ENCODE measurements around the gene KLHL5.

Gene KLHL5

DNA sequence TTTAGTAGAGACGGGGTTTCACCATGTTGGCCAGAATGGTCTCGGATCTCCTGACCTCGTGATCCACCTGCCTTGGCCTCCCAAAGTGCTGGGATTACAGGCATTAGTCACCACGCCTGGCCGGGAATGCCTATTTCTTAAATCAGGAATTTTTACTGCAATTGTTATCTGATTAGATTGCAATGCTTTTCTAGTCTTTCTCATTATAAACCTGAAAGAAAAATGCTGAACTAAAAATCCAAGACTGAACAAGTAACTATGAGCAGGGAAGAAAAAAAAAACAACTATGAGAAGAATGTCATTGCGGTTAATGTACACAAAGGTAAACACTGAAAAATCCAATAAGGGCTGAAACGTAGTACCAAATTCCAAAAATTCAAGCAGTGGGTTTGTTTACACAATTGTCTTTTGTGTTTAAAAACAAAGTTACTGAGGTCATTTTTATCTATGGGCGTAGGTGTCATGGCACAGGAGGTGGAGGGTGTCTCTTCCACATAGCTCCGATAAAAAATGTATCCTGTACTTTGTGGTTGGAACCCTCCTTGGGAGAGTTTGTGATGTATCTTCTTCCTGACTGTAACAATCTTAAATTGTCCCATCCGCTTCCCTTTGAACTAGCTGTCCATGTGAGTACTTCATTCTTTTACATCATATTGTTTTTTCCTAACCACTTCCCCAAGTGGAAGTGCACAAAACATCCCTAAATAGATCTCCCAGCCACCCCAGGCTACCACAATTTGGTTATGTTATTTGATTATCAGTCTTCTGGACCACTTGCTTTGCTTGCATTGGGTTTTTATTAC is 18.8 kb upstream of the KLHL5 start:
- no peak for DNase-seq (ENCODE audit: low read depth)
- H3K4me3 ChIP-seq (ENCODE audit: low read depth, low read length), result no peak overlapping the region

DNA sequence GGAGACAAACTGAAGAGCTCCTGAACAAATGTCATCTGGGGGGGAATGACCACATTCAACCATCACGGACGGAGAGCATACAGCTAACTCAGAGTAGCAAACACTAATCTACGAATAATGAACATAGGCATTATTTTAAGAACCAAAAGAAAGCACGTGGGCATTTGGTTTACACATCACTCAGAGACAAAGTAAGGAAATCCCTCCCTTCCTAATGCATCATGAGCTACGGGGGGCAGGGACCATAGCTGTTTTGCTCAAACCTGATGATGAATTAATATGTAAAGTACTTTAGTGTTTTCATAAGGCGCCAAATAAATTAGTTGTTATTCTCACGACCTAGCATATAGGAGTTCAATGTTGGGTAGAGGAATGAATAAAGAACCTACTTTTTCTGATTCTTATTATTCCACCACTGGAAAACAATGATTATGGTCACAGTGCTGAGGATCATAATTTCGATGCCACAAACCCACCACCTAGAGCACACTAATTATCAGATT is 18.1 kb upstream of the KLHL5 start:
- DNase-seq (ENCODE audit: low read depth), result no peak

DNA sequence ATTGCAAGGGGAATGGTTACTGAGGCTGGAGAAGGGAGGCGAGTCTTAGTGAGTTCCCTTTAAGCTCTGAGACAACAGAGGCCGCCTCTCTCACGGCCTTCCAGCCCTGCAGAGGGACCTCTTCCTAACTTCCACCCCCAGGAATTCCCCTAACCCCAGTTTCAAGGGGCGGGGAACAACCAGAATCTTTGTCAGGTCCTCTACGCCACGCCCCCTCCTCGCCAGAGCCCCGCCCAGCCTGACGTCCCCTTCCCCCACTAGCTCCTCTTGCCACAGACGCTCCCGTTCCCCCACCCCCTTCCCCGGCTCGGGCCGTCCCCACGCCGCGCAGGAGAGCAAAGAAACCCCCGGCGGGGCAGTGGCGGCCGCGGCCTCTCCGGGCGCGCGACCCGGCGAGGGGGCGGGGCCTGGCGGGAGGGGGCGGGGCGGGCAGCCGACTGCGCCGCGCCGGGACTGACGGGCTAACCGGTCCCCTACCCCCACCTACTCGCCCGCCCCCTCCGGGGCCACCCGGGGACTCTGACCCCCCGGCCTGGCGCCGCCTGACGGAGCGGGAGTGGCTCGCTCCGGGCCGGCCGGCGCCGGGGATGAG is 17.6 kb upstream of the KLHL5 start:
- DNase-seq (ENCODE audit: low read depth), result peak; percentile 62
- peak overlapping the region; percentile 66 for H3K4me3 ChIP-seq (ENCODE audit: low read depth, low read length)

More for the DNA sequence above, 18.1 kb upstream of the KLHL5 start:
- peak overlapping the region; percentile 66 for H3K4me3 ChIP-seq (ENCODE audit: low read depth, low read length)

DNA sequence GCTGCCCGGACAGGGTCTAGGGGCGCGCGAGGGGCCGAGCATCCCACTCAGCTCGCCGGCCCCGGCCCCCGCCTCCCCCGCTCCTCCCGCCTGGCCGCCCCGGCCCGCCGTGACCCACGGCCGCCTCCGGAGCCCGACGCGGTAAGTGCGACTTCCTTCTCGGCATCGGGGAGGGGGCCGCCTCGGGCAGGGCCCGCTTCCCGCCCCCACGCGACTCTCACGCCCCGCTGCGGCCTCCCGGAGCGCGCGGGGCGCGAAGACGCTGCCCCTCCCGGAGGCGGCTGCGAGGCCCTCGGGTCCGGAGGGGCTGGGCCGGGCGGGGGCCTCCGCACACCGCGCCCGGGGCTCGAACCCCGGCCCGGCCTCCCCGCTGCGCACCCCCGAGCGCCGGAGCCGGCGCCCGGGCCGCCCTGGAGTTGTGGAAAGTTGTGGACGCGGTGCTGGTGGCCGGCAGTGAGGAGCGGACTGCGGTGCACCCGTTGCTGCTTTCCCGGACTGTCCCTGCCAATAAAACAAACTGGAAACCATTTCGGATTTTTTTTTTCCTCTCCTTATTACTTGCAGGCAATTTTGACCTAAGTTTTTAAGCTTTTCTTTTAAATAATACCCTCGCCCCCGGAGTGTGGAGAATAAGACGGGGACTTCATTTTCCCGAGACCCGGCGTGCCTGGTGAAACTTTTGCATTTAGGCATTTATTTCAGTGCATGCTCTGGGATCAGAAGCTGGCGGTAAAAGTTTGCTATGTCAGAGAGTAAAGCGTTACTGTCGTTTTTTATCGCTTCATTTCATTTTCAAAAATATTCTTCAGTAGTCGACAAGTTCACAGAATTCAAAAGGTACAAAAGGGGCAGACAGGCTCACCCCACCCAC is 16.8 kb upstream of the KLHL5 start:
- DNase-seq (ENCODE audit: low read depth), result no peak

GRCh38 chr4:39045827-39046221 is 16.2 kb upstream of the KLHL5 start:
- no peak for DNase-seq (ENCODE audit: low read depth)
- H3K4me3 ChIP-seq (ENCODE audit: low read depth, low read length), result peak overlapping the region; percentile 66

More for the DNA sequence above, 16.8 kb upstream of the KLHL5 start:
- H3K4me3 ChIP-seq (ENCODE audit: low read depth, low read length), result peak overlapping the region; percentile 66

- no peak for DNase-seq (ENCODE audit: low read depth)
- peak overlapping the region; percentile 66 for H3K4me3 ChIP-seq (ENCODE audit: low read depth, low read length)
Measured at GRCh38 chr4:39046249-39046648, 15.8 kb upstream of the KLHL5 start.

DNA sequence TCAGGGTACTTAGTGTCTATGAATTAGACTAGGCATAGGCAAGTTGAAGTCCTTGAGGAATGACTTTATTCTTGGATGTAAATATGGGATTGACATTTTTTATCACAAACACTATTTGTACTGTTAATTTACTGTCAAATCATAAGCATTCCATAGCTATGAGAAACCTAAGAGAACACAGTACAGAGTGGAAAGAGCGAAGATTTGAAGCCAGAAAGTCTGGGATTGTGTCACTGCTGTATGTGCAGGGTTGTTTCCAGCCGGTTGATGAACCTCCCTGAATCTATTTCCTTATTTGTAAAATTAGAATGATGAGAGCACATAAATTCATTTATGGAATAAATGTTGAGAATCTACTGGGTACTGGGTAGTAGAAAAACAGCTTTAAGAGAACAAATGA is 14.4 kb upstream of the KLHL5 start:
- no peak for DNase-seq (ENCODE audit: low read depth)

DNA sequence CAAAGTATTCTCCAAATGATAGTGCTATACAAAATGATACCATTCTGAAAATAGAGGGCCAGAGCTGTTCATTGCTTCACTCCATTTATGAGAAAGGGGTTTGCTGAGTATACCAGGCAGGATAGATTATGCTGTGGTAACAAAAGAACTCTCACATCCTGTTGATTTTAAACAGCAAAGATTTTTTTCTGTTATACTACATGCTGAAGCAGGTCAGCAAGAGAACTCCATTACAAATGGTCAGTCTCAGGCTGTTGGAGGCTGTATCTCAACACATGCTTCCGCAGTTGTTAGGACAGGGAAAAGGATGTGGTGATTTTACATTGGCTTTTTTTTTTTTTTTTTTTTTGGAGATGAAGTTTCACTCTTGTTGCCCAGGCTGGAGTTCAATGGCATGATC is 13.7 kb upstream of the KLHL5 start:
- no peak for DNase-seq (ENCODE audit: low read depth)
- H3K4me3 ChIP-seq (ENCODE audit: low read depth, low read length), result no peak overlapping the region

More for the DNA sequence above, 14.4 kb upstream of the KLHL5 start:
- H3K4me3 ChIP-seq (ENCODE audit: low read depth, low read length), result no peak overlapping the region

DNA sequence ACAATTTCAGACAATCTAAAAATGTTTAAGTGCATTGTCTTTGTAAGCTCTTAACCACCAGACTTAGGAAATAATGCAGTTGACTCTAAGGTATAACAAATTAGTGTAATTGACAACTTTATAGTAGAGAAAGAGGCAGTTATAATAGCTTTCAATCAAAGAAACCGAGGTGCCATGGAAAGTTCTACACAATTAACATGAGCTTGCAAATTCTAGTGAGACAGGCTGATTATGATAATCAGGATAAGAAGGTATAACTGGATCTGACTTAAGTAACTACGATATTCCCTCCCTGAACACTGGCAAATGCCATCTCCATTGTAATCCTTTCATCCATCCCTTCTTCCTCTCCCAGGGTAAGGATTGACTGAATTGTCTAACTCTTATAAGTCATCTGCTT is 11.4 kb upstream of the KLHL5 start:
- DNase-seq (ENCODE audit: low read depth), result no peak

DNA sequence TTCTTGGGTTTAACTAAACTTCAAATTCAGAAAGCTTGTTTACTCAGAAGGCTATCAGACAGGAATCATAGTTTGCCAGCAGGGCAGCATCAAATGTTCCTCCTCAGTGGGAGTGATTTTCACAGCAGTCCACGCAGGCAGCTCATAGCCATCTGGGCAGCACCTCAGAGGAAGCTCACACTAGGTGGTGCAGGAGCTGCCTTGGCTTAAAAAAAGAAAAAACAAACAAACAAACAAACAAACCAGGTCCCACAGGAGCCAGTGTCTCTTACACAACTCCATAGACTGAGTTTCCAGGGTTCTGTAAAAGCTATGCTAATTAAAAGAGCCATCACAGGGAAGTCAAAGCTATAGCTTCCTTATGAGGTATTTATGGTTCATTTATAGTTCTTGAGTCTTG is 10.5 kb upstream of the KLHL5 start:
- no peak overlapping the region for H3K4me3 ChIP-seq (ENCODE audit: low read depth, low read length)
- no peak for DNase-seq (ENCODE audit: low read depth)

More for the DNA sequence above, 11.4 kb upstream of the KLHL5 start:
- no peak overlapping the region for H3K4me3 ChIP-seq (ENCODE audit: low read depth, low read length)

DNA sequence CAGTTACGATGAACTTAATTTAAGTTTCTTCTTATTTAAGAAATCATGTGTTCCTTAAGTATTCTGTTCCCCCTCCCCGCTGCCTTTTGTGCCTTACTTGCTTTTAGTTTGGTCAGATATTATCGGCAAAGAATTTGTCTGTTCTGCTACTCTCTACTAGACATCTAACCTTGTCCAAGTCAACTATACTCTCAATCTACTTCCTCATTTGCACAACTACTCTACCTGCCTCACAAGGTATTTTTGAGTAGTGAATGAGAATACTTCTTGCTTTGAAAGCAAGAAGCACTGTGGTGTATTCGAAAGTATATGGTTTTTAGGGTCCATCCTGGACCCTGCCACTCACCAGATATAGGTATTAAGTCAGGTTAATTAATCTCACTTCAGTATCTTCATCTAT is 8.0 kb upstream of the KLHL5 start:
- H3K4me3 ChIP-seq (ENCODE audit: low read depth, low read length), result no peak overlapping the region
- no peak for DNase-seq (ENCODE audit: low read depth)

DNA sequence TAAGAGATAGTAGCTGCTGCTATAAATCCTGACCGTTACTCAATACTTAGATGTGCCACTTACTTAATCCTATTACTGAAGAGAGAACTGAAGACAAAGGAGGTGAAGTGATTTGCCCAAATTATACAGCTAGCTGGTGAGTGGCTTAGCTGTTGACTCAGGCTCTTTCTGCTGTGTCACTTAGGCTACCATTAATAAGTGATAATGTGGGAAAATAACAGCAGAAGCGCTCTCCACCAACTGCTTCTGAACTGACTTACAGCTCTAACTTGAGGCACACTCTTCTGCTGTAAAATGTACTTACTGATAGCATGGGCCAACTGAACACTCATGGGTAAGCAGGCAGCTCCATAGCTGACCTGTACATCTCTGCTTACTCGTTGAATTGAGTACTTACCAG is 7.5 kb upstream of the KLHL5 start:
- H3K4me3 ChIP-seq (ENCODE audit: low read depth, low read length), result no peak overlapping the region
- no peak for DNase-seq (ENCODE audit: low read depth)

GRCh38 chr4:39056023-39056422 is 6.0 kb upstream of the KLHL5 start:
- no peak for DNase-seq (ENCODE audit: low read depth)
- no peak overlapping the region for H3K4me3 ChIP-seq (ENCODE audit: low read depth, low read length)

DNA sequence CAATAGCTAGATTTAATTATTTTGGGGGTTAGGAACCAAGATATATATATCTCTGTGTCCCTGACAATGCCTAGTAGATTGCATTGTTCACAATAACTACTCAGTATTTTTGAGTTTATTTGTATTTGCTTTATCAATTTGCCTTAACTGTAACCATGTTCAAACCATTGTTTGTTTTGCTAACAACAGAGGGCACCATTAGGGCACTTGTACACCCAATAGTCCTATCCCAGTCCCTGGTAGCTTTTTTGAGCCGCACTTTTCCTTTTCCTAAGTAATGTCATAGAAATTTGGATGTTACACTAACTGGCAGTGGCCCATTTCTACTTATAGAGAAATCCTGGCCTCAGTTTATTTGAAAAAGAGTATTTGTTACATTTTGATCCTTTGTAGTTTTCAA is 575 bp upstream of the KLHL5 start:
- no peak for DNase-seq (ENCODE audit: low read depth)
- H3K4me3 ChIP-seq (ENCODE audit: low read depth, low read length), result no peak overlapping the region

GRCh38 chr4:39062770-39063097 is 702 bp downstream of the KLHL5 start:
- no peak overlapping the region for H3K4me3 ChIP-seq (ENCODE audit: low read depth, low read length)
- DNase-seq (ENCODE audit: low read depth), result no peak

DNA sequence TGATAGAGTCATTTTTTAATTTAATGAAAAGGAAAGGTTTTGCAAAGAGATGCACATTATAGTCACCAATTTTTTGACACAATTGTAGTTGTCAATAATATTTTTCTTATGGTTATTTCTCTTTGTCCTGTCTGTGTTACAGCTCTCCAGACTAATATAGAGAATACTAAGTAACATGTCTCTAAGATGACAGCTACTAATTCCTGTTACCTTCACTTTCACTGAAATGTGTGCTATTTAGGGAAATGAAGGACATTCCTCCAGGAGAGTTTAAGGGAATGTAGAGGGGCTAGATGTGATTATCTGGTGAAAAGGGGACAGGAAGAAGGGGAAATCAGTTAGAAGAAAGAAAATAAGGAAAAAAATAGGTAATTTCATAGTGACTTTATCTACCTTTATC is 1.4 kb downstream of the KLHL5 start:
- no peak for DNase-seq (ENCODE audit: low read depth)
- no peak overlapping the region for H3K4me3 ChIP-seq (ENCODE audit: low read depth, low read length)

GRCh38 chr4:39066371-39066770 is 4.3 kb downstream of the KLHL5 start:
- no peak for DNase-seq (ENCODE audit: low read depth)

DNA sequence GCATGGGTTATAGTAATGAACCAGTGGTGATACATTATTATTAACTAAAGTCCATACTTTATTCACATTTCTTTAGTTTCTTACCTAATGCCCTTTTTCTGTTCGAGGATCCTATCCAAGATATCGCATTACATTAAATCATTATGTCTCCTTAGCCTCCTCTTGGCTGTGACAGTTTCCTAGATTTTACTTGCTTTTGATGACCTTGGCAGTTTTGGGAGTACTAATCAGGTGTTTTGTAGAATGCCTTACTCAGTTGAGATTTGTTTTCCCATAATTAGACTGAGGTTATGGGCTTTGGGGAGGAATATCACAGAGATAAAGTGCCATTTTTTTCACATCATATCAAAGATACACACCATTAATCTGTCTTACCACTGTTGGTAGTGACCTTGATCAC is 5.0 kb downstream of the KLHL5 start:
- DNase-seq (ENCODE audit: low read depth), result no peak

More at GRCh38 chr4:39066371-39066770, 4.3 kb downstream of the KLHL5 start:
- H3K4me3 ChIP-seq (ENCODE audit: low read depth, low read length), result no peak overlapping the region

DNA sequence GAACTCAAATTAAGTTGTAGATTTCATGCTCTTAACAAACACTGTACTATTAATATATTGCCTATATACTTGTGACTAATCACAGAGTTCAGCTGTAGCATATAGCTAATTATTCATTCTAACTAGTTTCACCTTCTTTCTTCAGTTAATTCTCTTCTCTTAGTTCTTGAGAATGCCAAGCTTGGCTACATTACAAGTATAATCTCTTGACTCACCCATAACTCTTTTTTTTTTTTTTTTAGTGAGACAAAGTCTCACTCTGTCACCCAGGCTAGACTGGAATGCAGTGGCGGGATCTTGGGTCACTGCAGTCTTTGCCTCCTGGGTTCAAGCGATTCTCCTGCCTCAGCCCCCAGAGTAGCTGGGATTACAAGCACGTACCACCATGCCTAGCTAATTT is 5.4 kb downstream of the KLHL5 start:
- H3K4me3 ChIP-seq (ENCODE audit: low read depth, low read length), result no peak overlapping the region
- no peak for DNase-seq (ENCODE audit: low read depth)

More for the DNA sequence above, 5.0 kb downstream of the KLHL5 start:
- no peak overlapping the region for H3K4me3 ChIP-seq (ENCODE audit: low read depth, low read length)

DNA sequence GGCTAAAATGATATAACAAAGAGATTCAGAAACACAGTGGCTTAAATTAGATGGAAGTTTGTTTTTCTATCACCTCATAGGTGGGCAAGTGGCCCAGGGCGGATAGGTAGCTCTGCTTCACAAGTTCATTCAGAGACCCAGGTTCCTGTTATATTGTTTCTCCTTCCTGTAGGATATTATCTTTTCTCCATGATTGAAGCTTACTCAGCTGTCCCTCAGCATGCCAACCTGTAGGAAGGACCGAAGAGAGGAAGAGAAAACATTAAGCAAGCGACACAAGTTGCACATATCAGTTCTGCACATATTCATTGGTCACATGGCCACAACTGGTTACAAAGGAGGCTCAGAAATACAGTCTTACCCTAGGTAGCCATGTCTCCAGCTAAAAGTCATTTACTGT is 6.9 kb downstream of the KLHL5 start:
- no peak overlapping the region for H3K4me3 ChIP-seq (ENCODE audit: low read depth, low read length)
- no peak for DNase-seq (ENCODE audit: low read depth)

Measured in skeletal muscle cell (primary cell).